Pulmonary artery endothelial cell (primary cell): ENCODE data around the gene DLEC1. TPM values are rescaled to one million over a fixed set of nuclear protein-coding genes. Genes with fewer than 3 reads are reported as not detected.
"Not testable (repeated sequence)": the region's sequence is repeated elsewhere in the genome, so short reads cannot be mapped to it uniquely, and the experiment has no call there.

Experiments
- DNase-seq: peaks from one replicate; pipeline ENCODE4 v3.0.0-alpha.2; 2011; ENCODE audit warnings: low read depth, low spot score
- total RNA-seq: library from RNA; depleted of rRNA; stranded (reverse); fragments of >200 nt; gene quantifications from 2 replicates; pipeline ENCODE4 v1.2.3, GENCODE V29; 2014

Gene DLEC1
- total RNA-seq, 1 donor from 2014 or later = not detected

DNA sequence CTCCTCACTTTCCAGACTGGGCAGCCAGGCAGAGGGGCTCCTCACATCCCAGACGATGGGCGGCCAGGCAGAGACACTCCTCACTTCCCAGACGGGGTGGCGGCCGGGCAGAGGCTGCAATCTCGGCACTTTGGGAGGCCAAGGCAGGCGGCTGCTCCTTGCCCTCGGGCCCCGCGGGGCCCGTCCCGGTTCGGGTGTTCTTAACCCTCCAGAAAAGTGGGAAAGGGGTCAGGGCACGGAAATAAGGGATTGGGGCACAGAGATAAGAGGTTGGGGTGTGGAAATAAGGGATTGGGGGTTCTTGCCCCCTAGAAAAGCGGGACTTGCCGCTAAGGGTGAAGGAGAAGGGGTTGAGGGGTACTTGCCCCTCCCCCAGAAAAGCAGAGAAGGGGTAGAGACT lies 43.3 kb downstream of the DLEC1 start:
- not testable (repeated sequence) for DNase-seq

DNA sequence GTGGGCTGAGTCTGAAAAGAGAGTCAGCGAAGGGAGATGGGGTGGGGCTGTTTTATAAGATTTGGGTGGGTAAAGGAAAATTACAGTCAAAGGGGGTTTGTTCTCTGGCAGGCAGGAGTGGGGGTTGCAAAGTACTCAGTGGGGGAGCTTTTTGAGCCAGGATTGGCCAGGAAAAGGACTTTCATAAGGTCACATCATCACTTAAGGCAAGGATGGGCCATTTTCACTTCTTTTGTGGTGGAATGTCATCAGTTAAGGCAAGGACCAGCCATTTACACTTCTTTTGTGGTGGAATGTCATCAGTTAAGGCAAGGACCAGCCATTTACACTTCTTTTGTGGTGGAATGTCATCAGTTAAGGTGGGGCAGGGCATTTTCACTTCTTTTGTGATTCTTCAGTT lies 44.2 kb downstream of the DLEC1 start:
- DNase-seq = not testable (repeated sequence)

DNA sequence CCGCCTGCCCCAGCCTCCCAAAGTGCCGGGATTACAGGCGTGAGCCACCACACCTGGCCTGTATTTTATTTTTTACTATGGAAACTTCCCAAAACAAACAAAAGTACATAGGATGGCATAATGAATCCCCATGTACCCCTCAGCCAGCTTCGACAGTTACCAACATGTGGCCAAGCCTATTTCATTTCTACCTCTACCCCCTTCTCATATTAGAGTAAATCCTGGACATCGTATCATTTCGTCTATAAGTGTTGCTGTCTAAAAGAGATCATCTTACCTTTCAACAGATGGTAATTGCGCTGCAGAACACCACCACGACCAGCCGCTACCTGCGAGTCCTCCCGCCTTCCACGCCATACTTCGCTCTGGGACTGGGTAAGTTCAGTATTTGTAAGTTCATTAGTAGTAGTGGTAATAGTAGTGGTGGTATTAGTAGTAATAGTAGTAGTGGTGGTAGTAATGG lies 44.9 kb downstream of the DLEC1 start:
- DNase-seq = no peak

DNA sequence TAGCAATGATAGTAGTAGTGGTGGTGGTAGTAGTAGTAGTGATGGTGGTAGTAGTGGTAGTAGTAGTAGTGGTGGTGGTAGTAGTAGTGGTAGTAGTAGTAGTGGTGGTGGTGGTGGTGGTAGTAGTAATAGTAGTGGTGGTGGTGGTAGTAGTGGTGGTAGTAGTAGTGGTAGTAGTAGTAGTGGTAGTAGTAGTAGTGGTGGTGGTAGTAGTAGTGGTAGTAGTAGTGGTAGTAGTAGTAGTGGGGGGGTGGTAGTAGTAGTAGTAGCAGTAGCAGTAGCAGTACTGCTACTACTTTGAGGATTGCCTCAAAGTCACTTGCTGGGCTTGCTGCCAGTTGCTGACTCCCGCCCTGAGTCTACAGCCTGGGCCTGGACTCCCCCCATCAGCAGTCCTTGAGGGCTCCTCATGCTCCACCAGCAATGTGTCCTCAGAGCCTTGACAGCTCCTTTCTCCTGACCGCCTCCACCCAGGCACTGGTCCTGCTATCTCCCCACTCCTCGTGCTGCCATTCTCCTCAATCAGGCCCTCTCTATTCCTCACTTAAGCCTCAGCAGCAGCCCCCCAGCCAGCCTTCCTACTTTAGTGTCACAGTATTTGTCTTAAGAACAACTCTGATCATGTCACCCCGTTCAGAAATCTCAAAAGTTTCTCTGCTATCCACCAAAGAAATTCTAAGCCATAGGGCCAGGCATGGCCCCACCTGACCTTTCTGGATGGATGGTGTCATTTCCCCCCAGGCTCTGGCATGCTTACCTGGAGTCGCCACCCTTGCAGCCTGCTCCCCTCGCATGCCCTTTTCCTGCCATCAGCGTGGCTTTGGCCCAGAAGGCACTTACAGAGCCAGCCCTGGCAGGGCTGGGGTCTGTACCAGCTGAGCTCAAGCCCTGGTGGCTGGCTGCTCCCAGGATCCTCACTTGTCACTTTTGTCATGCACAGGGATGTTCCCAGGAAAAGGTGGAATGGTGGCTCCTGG lies 45.6 kb downstream of the DLEC1 start:
- DNase-seq = no peak

DNA sequence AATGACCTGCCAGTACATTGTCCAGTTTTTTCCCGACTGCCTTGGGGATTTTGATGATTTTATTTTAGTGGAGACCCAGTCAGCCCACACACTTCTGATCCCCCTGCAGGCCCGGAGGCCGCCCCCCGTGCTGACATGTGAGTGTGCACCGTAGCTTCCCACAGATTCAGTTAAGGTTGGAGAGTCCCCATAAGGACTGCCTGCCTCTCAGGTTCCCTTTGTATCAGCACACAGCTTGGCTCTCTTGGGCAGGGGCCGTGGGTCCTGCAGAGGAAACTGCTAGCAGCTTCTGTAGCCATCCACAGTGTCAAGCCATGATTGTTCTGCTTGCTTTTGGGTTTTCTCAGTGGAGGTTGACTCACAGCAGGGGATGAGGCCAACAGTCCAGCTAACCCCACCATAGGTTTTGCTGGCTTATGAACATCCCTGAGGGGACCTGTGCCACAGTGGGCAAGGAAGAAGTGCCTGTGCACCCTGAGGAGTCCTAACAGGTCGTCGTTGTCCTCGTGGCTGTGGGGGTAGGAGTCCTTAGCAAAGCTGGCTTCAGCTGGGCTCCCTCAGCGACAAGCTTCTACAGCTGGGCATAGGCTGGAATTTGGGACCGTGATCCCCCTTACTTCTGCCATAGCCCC lies 46.4 kb downstream of the DLEC1 start:
- no peak for DNase-seq

DNA sequence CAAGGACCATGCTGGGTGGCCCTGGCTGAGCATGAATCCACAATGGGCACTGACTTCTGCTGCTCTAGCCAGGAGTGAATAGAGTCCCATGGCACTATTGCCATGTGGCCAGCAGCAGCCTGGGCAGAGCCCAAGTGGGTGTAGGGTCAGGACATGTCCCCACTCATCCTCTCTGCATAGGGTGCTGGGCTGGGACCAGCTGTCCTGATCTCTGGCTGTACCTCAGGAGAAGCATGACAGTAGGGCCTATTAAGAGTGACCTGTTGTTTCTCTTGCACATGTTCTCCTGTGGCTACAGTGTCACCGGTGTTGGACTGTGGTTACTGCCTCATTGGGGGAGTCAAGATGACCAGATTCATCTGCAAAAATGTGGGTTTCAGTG lies 46.9 kb downstream of the DLEC1 start:
- no peak for DNase-seq

DNA sequence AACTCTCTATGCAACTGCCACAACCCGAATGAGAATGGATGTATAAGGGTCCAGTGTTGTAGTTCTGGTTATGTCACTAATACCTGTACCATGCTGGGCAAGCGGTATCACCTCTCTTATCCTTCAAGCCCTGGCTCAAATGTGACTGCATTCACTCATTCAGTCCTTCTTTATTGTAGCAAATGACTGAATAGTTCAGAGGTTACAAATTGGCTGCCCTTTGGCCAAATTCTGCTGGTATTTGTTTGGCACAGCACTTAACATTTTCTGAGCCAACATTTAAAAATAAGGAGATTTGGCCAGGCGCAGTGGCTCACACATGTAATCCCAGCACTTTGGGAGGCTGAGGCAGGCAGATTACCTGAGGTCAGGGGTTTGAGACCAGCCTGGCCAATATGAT lies 47.5 kb downstream of the DLEC1 start:
- DNase-seq = no peak

DNA sequence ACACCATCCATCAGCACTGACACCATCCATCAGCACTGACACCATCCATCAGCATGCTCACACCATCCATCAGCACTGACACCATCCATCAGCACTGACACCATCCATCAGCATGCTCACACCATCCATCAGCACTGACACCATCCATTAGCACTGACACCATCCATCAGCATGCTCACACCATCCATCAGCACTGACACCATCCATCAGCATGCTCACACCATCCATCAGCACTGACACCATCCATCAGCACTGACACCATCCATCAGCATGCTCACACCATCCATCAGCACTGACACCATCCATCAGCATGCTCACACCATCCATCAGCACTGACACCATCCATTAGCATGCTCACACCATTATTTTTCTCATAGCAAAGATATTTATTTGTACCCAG lies 48.3 kb downstream of the DLEC1 start:
- DNase-seq = not testable (repeated sequence)

DNA sequence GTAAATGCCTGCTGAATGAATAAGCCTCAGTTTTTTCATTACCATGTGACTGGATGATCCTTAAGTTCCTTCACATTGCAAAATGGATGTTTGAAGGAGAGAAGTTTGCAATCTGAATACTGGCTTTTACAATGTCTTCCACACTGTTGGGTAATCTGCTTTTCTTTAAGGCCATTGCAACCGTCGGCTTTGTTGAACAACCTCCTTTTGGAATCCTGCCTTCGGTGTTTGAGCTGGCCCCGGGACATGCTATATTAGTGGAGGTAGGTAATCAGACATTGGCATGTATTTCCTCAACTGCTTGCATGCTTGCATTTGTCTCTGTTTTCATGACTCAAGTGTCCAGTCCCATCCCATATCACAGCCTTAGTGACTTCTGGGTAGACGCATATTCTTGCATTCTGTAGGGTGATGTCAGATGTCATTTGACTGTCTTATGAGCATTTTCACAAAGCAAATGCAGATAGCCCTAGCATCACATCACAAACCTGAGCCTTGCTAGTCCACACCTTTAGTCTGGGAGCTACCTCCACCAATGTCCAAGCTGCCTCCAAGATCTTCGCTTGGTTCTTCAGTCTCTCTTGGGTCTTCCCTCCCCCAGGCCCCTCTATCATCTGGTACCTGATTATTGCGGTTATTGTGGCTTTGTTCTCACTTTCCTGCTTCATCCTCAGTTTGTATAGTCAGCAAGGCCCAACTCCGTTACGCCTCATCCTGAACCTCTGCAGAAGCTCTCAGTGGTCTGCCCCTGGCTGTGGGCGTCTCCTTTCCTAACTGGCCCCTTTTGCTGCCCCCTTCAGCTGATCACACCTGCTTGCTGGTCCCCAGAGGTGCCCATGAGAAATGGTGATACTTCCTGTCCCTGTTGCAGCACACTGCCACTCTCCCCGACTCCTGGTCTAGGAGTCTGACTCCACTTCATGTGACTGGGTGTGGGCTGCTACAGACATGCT lies 49.4 kb downstream of the DLEC1 start:
- DNase-seq = no peak

DNA sequence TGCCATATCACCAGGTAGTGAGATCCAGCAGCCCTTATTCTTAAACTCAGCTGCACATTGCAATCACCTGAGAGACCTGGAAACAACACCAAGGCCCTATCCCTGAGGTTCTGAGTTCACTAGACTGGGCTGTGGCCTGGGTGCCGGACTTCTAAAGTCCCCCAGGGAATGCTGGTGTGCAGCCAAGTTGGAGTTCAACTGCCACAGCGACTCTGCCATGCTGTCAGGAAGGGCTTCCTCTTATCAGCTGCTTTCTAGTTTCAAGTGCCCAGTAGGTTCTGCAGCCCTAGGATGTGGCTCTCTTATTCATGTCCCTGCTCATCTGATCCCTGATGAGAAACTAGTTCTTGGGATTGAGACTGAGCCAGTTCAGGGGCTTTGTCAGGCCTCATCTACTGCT lies 50.2 kb downstream of the DLEC1 start:
- DNase-seq = no peak

DNA sequence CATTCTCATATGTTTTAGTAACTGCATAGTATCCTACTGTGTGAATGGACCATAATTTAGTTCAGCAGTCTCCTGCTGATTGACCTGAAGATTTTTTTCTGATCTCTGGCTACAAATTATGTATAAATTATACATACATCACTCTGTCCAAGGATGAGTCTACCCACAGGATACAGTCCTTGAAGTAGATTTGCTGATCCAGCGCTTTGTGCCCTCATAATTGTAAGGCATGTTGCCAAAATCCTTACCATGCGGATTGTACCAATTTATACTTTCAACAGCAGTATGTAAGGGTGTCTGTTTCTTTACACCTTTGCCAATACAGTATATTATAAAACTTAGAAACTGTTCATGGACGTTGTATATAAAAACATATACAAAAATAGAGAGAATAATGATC lies 51.4 kb downstream of the DLEC1 start:
- no peak for DNase-seq

DNA sequence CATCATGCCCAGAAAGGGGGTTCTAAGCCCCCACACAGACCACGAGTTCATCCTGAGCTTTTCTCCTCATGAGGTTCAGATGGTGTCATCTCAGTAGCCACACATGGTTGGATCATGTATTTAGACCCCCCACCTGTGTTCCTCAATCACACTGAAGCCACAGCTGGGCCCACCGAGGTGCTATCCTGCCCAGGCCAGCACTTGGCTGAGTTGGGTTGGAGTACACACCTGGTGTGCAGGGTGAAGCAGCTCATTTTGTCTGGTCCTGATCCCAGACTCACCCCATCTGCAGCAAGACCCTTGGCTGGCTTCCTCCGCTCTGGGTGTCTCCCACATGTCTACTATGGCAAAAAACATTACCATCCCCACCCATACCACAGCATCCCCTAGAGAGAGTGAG lies 56.0 kb downstream of the DLEC1 start:
- DNase-seq = no peak

DNA sequence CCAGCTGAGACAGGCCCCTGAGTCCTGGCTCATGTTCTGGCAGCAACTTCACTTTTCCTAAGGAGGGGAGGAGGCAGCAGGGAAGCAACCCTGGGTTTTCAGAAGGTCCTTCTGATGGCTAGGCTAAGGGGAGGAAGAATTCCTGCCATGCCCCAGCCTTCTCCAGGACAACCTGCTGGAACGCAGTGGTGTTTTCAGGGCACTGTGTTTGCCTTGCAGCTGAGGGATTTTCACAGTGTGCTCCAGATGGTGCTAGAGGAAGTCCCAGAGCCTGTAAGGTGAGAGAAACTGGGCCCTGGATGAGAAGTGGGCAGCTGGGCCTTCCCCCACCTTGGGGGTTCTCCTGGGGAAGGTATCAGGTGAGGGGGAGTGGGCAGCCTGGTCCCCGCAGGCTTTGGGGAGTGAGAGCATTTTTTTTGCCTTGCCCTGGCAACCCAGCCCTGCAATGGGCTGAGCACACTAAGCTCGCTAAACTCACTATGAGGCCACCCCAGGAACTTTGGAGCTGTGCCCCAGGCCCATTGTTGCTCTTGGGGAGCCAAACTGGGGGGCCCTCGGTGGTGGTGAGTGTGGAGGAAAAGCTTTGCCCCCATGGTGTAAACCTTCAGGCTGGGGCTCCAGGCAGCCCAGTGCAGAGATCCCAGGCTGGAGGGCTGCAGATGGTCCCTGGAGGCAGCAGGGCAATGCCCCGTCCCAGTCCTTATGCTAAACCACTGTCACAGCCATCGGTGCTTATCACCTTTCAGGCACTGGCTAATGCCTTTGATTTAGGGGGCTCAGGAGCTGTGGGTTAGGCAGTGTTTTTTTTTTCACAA lies 56.9 kb downstream of the DLEC1 start:
- no peak for DNase-seq

DNA sequence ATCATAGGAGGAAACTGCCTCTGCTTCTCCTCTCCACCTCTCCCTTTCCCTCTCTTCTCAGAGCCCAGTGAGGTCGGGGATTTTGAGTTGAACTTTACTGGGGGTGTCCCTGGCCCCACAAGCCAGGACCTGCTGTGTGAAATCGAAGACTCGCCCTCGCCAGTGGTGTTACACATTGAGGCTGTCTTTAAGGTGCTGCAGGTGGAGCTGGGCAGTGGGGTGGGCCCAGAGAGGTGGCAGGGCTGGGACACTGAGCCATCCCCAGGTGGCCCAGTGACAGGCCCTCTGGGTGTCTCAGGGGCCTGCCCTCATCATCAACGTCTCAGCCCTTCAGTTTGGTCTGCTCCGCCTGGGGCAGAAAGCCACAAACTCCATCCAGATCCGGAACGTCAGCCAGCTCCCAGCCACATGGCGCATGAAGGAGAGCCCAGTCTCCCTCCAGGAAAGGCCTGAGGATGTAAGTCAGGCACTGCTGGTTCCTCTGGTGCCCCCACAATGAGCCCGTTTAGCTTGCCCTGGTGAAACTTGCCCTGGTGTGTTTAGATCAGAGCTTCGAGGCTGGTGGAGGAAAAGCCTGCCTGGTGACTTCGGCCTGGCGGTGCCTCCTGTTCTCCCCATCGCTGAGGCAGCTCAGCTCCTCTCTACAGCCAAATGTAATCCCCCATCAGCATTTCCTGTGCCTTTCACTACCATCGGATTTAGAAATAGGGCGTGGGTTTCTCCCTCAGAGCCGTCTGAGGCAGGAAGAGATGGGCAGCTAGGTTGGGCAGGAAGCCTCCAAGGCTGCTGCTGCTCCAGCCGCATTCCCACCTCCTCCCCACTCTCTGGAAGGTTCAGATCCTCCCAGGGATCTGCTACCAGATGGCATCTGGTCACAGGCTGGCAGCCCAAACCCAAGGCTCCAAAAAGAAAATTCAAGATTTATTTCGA lies 58.7 kb downstream of the DLEC1 start:
- no peak for DNase-seq

DNA sequence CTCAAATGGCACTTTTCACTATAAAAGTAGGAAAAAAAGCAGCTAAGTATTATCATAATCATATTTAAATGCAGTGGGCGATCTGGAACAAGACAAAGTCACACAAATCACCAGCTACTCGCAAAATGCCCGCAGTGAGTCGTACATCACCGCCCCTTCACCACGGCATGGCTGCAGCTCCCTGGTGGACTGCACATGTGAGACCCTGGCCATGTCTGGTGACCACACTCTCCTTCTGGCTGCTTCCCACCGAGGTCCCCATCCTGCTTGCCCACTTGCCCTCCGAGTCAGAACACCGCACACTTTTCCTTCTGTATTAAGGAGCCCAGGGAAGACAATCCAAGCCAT lies 59.3 kb downstream of the DLEC1 start:
- DNase-seq = no peak

DNA sequence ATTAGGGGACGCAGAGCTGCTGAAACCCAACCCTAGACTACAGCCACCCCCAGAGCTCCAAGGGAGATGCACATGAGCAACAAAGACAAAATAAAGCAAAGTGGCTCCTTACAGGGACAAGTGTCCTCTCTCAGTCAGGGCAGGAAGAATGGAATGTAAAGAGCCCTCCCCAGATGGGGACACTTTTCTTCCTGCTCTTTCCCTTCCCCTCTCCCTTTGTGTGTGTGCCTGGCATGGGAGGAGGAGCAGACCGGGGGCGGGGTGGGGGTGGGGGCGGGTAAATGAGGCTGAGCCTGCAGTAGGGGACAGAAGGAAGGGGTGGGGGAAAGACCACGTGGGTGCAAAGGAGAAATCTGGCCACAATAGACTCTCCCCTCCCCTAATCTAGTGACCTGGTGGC lies 60.5 kb downstream of the DLEC1 start:
- DNase-seq = no peak

DNA sequence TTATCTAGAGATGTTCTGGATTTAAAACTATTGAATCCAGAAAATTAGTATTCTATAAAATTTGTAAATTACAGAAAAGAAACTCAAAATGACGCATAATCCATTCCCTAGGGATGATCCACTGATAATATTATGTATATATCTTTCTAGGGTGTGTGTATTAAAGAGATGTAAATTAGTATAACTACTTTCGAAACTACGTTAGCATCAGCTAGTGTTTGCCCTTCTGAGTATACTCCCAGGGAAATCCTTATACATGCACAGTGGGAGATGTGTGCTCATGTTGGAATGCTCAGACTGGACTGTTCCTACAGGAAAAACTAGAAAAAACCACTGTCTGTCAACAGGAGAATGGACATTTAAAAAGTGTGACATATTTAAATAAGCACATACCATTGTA lies 61.5 kb downstream of the DLEC1 start:
- no peak for DNase-seq

DNA sequence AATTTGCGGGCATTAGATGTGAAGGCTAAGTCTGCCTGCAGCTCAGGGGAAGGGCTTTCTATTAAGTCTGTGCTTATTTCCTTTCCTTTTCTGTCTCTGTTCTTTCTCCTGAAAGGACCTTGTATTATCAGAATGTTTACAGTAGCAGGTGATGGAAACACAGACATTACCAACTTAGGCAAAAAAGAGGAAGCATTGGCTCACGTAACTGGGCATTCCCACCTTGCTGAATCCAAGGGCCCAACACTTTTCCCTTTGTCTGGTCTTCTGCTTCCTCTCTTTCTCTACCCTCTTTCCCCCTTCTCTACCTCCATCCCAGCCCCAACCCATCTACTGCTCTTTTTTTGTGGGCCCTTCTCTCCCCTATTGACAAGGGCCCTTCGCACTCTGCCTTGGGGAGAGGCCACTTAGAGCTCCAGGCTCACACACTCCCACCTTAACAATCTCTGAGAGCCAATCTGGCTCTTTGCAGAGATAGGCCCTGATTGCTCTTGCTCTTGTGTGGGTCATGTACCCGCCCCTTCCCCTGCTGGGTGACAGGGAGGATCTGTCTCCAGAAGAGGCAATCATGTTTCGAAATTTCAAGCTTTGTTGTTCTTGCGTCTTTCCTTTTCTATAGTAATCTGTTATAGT lies 62.9 kb downstream of the DLEC1 start:
- no peak for DNase-seq

DNA sequence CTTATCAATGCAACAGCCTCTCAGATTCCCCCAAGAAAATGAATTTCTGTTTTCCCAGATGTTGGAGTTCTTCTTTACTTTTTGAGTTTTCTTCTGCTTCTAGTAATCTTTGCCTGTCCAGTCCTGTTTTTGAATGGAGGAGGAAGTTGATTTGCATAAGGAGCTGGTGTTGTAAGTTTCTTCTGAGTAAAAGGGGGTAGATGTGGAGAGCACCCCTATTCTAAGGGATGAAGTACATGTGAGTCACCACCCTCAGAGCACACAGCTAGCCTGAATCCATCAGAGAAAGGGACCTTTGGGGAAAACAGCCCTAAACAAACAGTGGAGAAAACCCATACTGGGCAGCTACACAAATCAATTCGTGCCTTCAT lies 63.4 kb downstream of the DLEC1 start:
- DNase-seq = no peak
